8988T (cell line): Measurements from ENCODE around the gene ORM1.
"Not testable (repeated sequence)": the region's sequence is repeated elsewhere in the genome, so short reads cannot be mapped to it uniquely, and the experiment has no call there.

Experiments
- DNase-seq: peaks from one replicate; pipeline ENCODE4 v3.0.0; 2011

The ORM1 gene

DNA sequence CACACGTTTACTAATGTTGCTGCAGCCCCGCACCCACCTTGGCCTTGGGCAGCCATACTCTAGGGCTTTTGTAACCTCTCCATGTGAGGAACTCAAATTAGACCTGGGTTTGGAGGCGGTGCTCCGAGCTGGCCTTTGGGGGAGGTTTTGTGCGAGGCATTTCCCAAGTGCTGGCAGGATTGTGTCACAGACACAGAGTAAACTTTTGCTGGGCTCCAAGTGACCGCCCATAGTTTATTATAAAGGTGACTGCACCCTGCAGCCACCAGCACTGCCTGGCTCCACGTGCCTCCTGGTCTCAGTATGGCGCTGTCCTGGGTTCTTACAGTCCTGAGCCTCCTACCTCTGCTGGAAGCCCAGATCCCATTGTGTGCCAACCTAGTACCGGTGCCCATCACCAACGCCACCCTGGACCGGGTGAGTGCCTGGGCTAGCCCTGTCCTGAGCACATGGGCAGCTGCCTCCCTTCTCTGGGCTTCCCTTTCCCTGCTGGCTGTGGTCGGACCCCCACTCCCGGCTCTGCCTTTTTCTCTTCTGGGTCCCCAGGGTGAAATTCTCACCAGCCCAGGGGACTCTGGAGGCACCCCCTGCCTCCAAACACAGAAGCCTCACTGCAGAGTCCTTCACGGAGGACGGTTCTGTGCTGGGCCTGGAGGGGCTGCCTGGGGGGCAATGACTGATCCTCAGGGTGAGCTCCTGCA lies at the start of gene ORM1:
Gene ORM1, plus strand, starts transcription at position 268 of the 701 bp plus-strand sequence. Its CDS starts 36 bp downstream, at position 304.
- not testable (repeated sequence) for DNase-seq

DNA sequence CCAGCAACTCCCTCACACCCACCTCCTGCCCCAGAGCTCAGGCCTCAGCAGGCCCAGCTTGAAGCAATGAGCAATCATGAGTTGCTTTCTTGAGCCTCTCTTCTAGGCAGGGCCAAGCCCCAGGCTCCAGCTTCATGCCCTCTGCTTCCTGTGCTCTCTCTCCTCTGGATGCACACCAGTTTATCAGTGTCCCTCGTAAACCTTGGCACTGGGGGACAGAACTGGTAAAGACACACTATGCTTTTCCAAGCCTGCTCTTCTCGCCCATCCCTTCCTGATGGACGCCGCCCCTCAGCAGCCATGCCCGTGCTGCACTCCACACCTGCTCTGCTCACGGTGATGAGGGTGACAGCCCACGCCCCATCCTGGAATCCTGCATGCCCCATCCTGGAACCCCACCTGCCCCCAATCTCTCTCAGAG lies 49.4 kb upstream of the ORM1 start:
- no peak for DNase-seq

DNA sequence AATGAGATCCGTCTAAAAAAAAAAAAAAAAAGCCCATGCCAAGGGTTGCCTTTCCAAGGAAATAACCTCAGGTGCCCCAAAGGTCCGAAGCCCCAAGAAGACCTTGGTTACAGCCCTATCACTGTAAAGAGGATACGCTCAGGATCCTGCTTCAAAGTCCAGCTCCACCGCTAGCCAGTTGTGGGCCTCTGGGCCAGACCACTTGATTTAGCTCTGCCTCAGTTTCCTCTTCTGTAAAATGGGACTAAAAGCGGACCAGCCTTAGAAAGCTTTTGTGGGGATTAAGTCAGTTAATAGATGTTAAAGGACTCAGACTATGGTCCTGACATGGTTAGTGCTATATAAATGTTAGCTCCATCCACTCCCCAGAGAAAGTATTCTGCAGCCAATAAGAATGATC lies 48.7 kb upstream of the ORM1 start:
- no peak for DNase-seq

DNA sequence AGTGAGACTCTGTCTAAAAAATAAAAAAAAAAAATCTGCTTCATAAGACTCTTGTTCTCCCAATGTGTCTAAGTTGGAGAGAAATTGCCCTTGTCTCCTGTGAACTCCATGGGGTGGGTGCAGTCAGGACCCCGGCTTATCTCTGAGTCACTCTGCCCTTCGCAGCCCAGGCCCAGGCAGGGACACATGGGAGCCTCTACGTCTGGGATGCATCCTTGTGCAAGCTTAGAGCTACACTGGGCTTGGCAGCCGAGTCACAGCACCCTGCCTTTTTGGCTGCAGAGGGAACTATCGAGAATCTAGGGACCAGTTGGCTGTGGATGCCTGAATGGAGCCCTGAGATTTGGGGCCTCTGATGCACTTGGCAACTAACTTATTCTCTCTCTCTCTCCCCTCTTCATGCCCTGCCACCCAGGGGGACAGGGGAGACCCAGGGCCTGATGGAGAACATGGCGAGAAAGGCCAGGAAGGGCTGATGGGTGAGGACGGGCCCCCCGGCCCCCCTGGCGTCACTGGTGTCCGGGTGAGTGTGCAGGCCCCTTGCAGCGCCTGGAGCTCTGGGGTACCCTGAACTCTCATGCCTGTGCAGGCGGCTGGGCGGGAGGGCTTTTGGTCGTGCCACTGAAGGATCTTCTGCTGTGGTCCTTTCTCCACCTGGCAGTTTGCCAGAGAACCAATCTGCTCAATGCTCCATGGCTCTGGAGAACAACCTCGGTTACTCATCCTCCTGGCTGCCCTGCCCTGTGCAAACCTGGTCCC lies 47.5 kb upstream of the ORM1 start:
- DNase-seq, result peak; percentile 21

DNA sequence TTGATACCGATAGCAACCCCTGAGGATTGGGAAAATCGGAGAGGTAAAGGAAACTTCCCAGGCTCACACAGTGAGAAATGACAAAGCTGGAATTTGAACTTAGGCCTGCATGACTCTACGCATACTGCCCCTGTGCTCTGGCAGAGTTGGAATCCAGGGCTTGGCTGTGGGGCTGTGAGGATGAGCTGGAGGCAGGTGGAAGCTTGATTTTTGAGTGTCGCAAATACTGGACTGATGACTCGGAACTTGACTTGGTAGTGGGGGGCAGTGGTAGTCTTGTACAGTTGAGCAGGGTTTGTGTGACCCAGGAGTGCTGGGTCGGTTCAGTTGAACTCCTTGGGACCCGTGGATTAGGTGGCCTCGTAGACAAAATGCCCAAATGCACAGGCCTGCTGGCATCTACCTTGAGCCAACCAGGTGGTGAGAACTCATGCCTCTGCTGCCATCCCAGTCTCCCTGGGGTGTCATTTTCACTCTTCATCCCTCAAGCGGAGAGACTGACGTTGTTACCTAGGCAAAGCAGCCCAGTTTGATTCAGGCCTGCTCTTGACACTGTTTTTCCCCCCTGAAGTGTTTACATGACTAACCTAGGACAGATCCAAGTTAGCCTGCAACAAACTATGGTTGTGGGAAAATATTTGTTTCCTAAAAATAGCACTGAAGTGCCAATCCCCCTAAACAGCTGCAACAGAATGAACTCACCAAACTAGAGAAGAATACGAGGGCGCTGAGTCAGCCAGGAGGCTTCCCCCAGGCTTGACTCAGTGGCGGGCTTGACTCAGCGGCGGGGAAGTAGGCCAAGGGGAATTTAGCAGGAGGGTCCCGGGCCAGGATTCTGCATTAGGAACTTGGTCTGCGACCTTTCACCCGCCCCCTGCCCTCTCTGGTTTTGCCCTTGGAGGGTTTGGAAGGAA lies 45.7 kb upstream of the ORM1 start:
- peak; percentile 59 for DNase-seq

DNA sequence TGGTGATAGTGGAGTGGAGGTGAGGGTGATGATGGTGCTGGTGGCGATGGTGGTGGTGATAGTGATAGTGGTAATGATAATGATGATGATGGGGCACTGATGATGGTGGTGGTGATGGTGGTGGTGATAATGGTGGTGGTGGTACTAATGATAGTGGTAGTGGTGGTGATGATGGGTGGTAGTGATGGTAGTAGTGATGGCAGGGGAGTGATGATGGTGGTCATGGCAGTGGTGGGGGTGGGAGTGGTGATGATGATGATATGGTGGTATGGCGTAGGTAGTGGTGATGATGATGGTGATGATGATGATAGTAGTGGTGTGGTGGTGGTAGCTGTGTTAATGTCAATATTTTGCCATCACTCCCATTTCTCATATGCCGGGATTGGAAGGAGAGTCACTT lies 44.5 kb upstream of the ORM1 start:
- no peak for DNase-seq

DNA sequence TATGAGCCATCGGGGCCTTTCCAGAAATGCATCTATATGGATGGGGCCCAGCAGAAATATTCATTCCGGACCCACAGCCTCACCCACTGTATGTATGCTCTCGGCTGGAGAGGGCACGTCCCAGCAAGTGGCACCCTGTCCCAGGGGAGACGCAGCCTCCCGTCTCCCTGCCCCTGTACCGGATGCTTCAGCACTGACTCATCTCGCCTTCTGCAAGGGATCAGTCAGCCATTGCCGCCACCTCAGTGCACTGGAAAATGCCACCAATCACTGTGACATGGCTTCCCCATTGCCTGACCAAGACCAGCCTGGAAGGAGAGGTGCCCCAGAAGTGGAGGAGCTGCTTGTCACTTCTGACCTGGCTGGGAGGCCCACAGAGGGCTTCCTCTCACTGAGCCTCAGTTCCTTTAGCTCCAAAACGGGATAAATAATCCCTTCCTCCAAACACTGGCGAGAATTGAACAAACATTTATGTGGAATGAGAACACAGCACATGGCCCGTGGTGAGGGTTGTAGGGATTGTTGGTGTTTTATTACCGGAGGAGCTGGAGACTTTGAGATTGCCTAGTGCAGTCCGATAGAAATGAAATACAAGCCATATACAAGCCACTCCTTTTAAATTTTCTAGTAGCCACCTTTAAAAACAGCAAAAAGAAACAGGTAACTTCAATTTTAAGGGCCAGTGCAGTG lies 43.9 kb upstream of the ORM1 start:
- DNase-seq, result peak; percentile 52

DNA sequence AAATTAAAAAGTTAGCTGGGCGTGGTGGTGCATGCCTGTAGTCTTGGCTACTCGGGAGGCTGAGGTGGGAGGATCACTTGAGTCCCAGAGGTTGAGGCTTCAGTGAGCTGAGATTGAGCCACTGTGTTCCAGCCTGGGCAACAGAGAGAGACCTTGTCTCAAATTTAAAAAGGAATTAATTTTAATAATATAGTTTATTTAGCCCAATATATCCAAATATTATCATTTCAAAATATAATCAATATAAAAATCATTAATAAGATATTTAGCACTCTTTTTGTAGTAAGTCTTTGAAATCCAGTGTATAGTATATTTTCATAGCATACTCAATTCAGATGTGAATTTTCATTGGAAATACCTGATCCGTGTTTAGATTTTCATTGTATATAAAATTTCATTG lies 43.2 kb upstream of the ORM1 start:
- no peak for DNase-seq

DNA sequence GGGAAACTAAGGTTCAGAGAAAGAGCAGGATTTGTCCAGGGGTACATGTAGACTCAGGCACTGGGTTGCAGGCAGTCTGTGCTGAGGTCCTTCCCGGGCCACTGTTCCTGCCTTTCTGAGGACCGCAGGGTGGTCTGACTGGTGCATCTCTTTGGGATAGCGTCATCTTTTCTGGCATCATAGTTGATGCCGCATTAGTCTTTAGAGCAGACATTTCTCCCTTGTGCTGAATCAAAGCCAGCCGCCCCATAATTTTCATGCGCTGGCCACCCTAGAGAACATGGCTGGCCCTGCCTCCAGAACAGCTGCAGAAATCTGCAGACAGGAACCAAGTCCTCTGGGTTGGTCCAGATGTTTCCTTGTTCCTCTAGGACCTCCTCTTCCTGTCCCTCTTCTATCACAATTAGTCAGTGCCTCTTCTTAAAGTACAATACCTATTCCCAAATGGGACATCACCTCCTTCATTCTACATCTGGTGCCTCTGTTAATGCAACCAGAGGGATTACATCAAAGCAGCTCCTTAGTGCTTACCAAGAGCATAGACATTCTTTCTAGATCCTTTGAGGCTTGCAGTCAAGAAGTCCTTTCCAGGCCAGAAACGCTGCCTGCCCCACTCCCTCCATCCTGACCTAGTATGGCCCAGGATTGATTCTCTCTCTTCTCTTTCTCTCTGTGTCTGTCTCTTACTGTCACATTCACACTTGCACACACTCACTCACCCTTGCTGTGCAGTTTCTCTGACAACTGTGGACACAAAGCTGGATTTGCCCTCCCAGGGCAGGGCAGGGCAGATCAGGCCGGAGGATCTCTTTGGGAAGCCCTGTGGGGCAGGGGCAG lies 42.0 kb upstream of the ORM1 start:
- no peak for DNase-seq

DNA sequence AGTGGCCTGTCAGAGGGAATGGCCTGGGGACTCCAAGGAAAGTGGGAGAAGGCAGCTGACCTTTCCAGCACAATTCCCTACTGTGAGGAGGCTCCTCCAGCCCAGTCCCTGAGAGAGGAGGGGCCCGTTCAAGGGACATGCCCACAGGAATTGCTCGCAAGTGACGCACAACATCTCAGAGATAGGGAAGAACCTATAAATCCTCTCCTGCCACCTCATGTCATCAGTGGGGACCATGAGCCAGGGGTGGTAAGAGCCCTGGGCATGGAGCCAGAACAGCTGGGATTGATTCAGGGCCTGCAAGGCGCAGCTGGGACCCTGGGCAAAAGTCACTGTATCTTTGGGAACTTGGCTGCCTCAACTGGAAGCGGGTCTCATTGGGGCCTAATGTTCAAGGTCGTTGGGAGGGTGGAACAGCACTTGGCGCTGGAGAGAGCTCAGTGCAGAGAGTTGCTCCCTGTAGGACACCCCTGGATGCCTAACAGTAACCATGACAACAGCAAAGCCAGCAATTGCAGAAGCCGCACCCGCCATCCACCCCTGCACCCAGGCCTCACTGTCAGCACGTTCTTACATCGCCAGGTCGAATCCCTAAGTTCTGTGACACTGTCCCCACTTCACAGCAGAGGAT lies 41.3 kb upstream of the ORM1 start:
- no peak for DNase-seq

DNA sequence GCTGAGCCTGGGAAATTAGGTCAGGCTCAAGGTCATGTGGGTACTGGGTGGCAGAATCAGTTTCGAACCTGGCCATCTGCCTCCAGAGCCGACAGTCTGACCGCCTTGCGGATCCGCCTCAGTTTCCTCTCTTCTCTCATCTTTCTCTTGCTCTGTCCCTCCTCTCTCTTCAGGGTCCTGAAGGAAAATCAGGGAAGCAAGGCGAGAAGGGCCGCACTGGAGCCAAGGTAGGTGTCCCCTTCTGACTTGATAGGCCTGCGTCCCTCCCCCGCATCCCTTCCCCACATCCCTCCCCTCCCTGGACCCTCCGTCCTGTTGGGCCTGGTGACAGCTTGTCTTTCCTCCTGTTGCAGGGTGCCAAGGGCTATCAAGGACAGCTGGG lies 40.8 kb upstream of the ORM1 start:
- DNase-seq, result no peak

DNA sequence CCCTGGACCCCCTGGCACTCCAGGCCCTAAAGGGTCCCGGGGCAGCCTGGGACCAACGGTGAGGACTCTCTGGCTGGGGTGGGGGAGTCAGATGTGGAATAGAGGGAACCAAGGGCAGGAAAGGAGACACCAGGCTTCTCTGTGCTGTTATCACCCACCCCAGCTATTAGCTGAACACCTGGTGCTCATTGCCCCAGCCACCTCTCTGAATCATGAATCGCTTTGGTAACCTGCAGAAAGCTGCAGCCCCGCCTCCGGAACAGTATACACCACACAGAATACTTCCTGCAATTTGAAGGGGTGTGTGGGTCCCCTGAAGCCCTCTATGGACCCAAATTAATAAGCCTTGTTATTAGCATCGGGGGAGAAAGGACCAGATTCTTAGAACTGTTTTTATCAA lies 40.4 kb upstream of the ORM1 start:
- DNase-seq, result no peak

DNA sequence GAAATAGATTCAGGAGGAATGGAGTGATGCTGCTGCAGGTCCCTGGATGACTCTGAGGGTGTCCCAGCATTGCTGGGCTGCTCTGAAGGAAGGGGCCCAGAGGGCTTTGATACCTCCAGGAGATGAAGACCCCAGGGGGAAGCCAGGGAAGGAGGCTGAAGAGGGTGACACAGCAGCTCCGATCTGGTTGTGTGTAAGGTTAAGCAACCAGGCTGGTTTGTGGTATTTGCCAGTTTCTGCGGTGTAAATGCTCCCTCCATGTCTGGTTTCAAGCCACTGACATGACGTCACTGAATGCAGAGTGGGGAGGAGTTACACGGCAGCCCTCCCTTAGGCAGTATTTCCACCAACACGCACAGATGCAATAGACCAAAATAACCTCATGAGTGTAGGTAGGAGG lies 40.0 kb upstream of the ORM1 start:
- no peak for DNase-seq

DNA sequence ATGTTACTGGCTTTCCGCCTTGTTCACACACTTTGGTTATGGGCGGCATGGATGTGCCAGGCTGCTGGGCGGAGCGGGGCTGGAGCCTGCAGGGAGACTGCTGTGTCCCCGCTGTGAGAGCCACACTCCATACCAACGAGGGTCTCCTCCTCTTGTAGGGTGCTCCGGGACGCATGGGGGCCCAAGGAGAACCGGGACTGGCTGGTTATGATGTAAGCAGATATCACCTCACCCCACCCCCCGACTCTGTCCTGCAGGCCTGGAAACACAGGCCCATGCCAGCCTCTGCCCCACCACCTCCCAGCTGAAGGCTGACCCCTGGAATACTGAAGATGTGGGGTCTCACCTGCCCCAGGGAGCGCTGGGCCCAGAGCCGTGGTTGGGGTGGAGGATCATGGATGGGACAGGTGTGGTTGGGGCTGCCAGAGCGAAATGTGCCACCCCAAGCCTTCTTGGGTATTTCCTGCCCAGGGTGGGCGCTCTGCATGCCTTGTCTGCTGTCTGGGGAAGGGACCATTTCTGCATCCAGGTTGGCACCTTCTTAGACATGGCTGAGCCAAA lies 39.3 kb upstream of the ORM1 start:
- no peak for DNase-seq

DNA sequence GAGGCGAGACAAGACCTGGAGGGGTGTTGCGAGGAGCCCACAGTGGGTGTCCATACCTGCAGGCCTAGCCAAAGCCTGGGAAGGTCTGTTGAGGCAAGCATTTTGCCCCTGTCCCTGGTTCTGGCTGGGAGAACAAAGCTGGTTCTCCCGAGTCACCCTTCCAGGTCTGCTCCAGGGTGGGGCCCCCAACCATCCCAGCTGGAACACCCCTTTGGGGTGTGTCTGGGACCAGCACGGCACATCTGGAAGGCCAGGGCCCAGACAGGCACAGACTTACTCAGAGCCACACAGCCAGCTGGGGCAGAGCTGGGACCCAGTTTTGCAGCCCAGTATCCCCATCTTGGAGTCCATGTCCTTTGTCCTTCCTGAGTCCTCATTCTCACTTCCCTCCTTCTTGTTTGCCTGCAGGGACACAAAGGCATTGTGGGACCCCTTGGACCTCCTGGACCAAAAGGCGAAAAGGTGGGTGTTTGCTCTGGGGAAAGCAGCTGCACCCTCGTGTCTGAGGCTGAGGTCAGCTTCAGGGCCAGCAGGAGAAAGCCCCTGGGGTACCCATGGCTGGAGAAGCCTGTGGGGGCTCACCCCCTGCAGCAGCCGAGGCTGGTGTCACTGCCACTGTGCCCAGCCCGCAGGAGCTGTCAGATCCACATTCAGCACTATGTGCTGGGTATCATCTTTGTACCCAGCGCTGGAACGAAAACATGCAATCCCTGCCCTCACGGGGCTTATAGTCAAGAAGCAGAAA lies 38.4 kb upstream of the ORM1 start:
- DNase-seq, result peak; percentile 2

DNA sequence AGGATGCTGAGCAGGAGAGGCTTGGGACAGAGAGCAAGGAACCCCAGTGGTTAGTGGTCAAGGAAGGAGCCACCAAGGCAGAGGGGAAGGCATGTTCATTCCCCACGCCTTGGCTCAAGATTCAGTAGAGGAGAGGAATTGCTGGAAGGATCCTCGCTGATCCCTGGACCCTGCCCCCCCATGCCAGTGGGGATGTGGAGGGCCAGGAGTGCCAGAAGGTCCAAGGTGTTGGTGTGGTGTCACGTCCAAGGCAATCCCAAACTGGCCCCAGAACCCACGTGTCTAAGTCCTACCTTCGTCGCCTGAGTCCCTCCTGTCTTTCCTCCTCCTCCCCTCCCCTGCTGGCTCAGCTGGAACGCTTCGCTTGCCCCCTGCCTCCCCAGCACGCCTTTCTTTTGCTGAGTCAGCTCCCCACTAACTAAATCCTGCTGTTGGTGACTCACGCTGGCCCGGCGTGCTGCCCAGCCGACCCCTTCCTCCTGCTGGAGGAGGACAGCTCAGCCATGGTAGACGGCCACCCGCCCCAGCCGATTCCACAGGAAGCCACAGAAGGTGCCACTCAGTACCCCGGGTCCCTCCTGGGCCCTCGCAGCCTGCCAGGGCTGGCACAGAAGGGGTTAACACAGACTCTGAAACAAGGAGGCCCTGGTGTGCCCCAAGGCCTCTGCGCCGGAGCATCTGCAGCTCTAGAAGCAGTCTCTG lies 37.6 kb upstream of the ORM1 start:
- DNase-seq, result peak; percentile 8

DNA sequence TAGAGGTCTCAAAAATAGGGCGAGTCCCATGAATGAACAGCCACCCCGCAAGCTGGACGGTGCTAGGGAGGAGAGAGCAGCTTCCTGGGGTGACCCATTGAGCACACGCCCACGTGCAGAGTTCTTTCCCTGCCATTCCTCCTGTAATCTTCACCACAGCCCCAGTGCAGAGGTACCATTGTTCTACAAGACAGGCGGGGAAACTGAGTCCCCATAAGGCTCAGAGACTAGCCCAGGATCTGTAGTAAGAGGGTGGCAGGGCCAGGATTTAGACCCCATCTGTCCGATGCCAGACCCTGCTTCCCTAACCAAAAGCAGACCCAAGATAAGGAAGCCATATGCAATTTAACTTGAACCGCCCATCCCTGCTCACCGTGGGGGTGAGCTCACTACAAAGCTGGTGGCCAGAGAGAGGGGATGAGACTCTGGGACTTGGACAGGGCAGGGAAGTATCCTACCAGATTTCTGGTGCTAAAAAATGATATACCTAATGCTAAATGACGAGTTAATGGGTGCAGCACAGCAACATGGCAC lies 36.7 kb upstream of the ORM1 start:
- DNase-seq, result peak; percentile 1

DNA sequence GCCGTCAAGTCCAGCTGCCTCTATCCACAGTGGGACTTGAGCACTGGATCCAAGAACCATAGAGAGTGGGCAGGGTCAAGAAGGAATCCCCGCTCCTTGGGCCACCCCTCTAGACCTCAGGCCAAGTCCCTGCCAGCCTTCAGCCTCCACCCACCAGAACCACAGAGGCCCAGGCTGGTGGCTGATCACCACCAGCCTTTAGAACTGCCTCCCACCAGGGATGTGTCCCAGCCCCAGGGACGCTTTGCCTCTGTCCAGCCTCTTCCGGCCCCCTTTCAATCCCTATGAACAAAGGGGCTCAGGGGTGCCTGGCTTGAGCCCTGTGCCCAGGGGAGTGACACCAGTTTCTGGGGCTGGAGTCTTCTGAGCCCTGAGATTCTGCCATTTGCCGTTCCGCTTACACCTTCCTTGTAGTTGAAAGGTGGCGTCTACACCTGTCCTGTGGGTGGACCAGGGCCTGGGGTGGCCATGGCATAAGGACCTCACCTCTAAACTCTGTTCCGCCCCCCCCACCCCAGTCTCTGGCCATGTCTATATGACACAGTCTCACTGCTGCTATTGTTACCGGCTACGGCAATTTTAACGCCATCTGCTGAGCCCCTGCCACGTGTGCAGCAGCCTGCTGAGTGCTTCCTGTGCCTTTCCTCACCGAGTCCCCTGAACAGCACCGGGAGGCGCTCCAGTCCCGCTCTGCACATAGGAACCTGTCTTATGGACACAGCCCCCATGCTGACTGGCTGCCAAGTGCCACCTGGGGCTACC lies 35.7 kb upstream of the ORM1 start:
- peak; percentile 6 for DNase-seq

DNA sequence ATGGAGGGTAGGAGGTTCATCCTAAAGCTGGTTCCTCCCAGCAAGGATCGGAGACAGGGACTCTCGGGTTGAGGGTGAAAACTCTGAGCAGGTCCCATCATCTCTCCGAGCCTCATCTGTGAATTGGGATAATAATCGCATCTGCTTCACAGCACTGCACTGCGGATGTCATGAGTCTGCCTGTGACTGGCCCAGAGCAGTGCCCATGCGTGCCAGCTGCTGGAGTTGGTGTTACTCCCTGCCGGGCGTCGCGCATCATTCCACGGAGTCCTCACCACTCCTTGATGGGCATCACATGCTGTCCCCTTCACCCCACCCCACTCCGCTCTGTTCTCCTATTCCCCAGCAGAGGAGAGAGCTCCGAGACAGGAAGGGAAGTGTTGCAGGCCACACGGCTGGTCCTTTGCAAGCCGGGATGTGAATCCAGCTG lies 35.1 kb upstream of the ORM1 start:
- no peak for DNase-seq
